SK-MEL-5 (cell line): ENCODE data around the gene EXOC6B. TPM values are rescaled to one million over a fixed set of nuclear protein-coding genes. Genes with fewer than 3 reads are reported as not detected.
A peak's percentile ranks its signal among the peaks of the same experiment; 100 is the strongest.

Experiments used
- DNase-seq: peaks from one replicate; pipeline ENCODE4 v3.0.0-alpha.2; 2016; ENCODE audit warnings: low read depth, low spot score
- in situ Hi-C: cut with HindIII; loops from 2 replicates; pipeline ENCODE4 v1.10.0; 2016; ENCODE audit warnings: low sequenced_read_pairs, high pct_unique_total_duplicates, low pct_unique_long_range_greater_than_20kb
- total RNA-seq: library from RNA; depleted of rRNA; stranded (reverse); fragments of >200 nt; shearing (Covaris generic); gene quantifications from 2 replicates; pipeline ENCODE4 v1.2.3, GENCODE V29; 2014

EXOC6B gene
- total RNA-seq, 1 experiment from 2014 or later: 20.0 TPM

DNA sequence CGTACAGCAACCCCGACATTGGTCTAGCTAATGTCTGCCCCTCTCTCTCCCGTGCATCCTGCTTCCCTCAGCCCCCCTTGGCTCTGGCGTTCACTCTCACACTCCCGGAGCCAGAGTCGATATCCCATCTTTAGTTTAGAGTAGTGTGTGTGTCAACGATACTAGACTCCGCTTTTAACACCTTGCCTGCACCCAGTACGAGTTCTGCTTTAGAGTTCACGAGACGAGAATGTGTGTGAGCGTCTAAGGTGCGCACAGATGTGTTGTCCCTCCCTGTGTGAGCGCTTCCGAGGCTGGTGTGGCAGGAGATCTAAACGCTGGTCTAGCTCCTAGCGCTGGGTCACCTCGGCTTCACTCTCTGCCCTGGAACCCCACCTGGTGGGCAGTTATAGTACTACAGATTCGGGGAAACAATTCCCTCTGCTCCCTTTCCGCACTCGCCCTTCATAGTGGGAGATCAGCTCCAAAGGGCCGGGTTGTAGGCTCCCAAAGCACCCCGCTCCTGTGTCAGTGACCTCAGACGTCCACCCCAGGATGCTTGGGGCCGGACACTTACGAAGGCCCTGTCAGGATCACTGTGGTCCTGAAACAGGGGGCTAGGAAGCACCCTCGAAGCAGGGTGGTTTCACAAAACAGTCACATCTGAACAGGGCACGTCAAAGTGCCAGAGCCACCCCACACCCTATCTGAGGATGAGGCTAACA is 675.5 kb downstream of the EXOC6B start:
- in situ Hi-C loops: no loop called here
- peak; percentile 88 for DNase-seq

GRCh38 chr2:72149556-72150156 is 676.2 kb downstream of the EXOC6B start:
- DNase-seq: no peak
- in situ Hi-C loops: no loop called here

- in situ Hi-C loops: no loop called here
- peak; percentile 21 for DNase-seq
Observed at GRCh38 chr2:72148837-72149555, 676.8 kb downstream of the EXOC6B start.

DNA sequence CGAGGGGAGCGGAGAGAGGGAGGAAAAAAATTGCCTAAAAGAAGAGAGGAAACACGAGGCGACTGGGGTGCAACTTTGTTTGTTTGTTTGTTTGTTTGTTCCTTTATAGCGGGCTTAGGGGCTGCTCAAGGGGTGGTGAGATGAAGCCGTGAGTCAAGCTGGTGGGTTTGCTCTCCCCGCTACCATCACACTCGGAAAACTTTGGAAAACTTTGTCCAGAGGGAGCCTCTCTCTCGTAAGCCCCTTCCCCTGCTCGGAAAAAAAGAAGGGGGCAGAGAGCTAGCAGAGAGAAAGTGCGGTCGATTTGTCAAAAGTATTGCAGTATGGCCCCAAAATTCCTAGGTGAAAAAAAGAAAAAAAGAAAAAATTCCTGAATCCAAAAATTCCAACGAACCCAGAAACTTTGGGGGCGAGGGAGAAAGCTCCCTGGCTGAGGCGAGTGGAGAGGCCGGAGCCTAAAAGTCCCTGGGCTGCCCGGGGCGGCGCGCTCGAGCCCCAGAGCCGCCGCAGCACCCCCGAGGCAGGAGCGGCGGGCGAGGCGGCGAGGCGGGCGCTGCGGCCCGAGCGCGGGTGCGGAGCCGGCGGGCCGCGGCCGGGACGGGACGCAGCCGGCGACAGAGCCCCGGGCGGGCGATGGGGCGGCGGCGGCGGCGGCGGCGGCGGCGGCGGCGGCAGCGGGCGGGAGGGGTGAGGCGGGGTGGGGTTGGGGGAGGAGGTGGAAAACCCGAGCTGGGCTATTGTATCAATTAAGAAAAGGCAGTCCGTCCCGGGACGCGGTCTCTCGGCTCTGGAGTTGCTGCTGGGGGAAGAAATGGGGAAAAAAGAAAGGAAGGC is 677.6 kb downstream of the EXOC6B start:
- in situ Hi-C loops: no loop called here
- DNase-seq: no peak

DNA sequence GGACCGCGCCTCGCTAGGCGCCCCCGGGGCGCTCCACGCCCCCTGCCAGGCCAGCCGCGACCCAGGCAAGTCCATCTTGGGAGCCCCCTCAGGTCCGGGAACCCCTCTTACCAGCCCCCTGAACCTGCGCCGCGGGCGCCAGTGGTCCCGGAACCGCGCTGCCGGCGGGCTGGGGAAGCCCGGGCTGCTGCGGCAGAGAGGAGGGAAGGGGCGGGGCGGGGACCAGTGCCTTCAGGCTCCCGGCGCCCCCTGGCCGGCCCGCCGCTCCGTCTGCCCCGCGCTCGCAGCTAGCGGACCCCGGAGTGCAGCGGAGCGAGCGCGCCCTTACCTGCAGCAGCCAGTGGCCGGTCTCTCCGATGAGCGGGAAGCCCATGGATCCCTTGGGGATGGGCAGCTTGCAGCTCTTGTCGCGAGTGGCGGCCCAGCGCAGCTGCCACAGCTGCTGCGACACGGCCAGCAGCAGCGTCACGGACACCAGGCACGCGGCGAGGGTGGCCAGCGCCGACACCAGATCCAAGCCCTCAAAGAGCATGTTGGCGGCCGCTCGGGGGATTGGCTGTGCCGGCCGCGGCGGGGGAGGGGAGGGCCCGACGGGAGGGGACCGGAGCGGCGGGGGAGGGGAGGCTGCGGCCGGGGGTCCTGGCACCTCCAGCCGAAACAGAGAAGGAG is 678.4 kb downstream of the EXOC6B start, which contains the start of gene CYP26B1:
TSS of gene CYP26B1 (minus strand) at position 560 of the 669 bp plus-strand sequence. CDS start at position 532, 28 bp downstream.
- no peak for DNase-seq
- in situ Hi-C loops: no loop called here

GRCh38 chr2:72146347-72147302 is 679.2 kb downstream of the EXOC6B start:
- in situ Hi-C loops: no loop called here
- no peak for DNase-seq

- peak; percentile 60 for DNase-seq
- in situ Hi-C loops: no loop called here
Observed at GRCh38 chr2:72145658-72146329, 680.0 kb downstream of the EXOC6B start.

GRCh38 chr2:72145289-72145657 is 680.6 kb downstream of the EXOC6B start:
- DNase-seq: peak; percentile 57
- in situ Hi-C loops: no loop called here

DNA sequence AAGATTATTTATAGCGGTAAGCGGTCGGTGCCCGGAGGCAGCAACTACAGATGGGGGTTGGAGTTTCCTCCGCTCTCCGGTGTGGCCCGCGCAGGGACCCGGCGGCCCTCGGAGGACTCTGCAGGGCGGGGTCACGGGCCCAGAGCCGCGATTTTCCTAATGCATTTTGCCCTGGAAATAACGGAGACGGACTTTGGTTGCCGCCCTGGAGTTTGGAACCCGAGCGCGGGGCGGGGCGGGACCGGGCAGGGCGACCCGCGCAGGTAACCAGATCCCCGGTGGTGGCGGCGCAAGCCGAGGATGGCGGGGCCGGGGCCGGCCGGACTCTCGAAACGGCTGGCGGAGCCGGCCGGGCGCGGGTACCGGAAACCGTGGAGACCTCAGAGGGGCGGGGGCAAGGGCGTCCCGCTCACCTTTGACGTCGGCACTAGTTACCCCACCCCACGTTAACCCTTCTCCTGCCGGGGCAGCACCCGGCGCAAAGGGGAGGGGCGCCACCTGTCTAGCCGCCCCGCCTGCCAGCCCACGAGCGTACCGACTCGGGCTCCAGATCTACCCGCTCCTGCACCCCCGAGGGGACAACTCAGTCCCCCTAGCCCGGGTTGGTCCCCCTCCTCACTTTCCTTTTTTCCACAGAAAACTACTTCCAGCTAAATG is 681.1 kb downstream of the EXOC6B start:
- DNase-seq: peak; percentile 61
- in situ Hi-C loops: no loop called here

GRCh38 chr2:72144274-72144631 is 681.6 kb downstream of the EXOC6B start:
- no peak for DNase-seq
- in situ Hi-C loops: no loop called here

- in situ Hi-C loops: no loop called here
- no peak for DNase-seq
Observed at GRCh38 chr2:72143441-72144273, 682.2 kb downstream of the EXOC6B start.

GRCh38 chr2:72142570-72143440 is 683.0 kb downstream of the EXOC6B start:
- in situ Hi-C loops: no loop called here
- DNase-seq: no peak

GRCh38 chr2:72141881-72142451 is 683.9 kb downstream of the EXOC6B start:
- DNase-seq: no peak
- in situ Hi-C loops: no loop called here
